GM19351 (cell line): ENCODE measurements around the gene PLEKHO2.
A peak's percentile ranks its signal among the peaks of the same experiment; 100 is the strongest.
"Not testable (repeated sequence)": the region's sequence is repeated elsewhere in the genome, so short reads cannot be mapped to it uniquely, and the experiment has no call there.

Experiments used
- ATAC-seq: cut with Tn5 transposase; IDR thresholded peaks from one replicate; pipeline ENCODE4 v1.9.1; 2021; ENCODE audit warnings: mild to moderate bottlenecking, moderate library complexity; ENCODE audit not compliant: unreplicated experiment

The PLEKHO2 gene

GRCh38 chr15:64841344-64842095 is at the start of gene PLEKHO2:
Gene PLEKHO2, plus strand, starts transcription at chr15:64841915. Its CDS starts 102 bp downstream, at chr15:64842017.
- ATAC-seq, result peak; percentile 69

DNA sequence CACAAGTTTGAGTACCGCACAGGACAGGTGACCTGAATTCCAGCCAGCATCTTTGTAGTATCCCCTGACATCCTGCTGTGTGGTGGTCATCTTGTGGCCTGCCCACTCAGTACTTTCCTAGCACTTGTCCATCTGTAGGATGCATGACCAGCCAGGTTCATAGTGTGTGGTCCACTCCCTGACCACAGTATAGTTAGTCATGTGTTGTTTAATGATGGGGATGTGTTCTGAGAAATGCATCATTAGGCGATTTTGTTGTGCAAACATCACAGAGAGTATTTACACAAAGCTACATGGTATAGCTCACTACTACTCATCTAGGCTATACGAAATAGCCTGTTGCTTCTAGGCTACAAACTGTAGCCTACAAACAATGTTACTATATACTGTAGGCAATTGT is 49.4 kb upstream of the PLEKHO2 start:
- no peak for ATAC-seq

DNA sequence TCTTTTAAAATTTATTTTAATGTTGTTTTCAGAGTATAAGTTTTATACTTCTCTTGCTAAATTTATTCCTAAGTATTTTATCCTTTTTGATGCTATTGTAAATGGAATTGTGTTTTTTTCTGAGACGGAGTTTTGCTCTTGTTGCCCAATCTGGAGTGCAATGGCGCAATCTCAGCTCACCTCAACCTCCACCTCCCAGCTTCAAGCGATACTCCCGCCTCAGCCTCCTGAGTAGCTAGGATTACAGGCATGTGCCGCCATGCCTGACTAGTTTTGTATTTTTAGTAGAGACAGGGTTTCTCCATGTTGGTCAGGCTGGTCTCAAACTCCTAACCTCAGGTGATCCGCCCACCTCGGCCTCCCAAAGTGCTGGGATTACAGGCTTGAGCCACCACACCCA is 46.4 kb upstream of the PLEKHO2 start:
- not testable (repeated sequence) for ATAC-seq

- not testable (repeated sequence) for ATAC-seq
Measured at GRCh38 chr15:64795921-64796320, 45.8 kb upstream of the PLEKHO2 start.

DNA sequence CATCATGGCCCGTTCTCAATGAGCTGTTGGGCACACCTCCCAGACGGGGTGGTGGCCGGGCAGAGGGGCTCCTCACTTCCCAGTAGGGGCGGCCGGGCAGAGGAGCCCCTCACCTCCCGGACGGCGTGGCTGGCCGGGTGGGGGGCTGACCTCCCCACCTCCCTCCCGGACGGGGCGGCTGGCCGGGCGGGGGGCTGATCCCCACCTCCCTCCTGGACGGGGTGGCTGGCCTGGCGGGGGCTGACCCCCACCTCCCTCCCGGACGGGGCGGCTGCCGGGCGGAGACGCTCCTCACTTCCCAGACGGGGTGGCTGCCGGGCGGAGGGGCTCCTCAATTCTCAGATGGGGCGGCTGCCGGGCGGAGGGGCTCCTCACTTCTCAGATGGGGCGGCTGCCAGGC is 42.8 kb upstream of the PLEKHO2 start:
- not testable (repeated sequence) for ATAC-seq

DNA sequence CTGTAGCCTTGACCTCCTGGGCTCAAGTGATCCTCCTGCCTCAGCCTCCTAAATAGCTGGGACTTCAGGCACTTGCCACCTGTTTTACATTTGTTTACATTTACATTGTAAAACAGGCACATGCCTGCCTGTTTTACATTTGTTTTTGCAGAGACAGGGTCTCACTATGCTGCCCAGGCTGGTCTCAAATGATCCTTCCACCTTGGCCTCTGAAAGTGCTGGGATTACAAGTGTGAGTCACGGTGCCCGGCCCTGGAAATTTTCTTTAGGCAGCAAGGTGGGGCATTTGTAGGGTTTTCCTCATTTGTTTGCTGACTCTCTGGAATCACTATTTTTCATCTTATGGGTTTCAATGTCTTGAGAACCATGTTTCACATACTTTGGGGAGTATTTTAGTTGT is 41.2 kb upstream of the PLEKHO2 start:
- ATAC-seq, result no peak

GRCh38 chr15:64803526-64803925 is 38.2 kb upstream of the PLEKHO2 start:
- no peak for ATAC-seq

DNA sequence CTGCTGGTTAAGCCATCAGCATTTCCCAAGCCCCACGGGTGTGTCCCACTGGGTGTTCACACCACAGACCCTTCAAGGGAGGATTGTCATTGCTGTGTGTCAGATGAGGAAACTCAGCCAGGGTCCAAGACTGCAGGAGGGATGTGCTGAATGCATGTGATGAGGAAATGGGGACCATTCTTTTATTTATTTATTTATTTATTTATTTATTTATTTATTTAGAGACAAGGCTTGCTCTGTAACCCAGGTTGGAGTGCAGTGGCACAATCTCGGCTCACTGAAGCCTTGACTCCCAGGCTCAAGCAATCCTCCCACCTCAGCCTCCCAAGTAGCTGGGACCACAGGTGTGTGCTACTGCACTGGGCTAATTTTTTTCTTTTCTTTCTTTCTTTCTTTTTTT is 37.1 kb upstream of the PLEKHO2 start:
- no peak for ATAC-seq

GRCh38 chr15:64806509-64806908 is 35.2 kb upstream of the PLEKHO2 start:
- ATAC-seq, result no peak

- ATAC-seq, result no peak
Measured at GRCh38 chr15:64807051-64807749, 34.5 kb upstream of the PLEKHO2 start.

GRCh38 chr15:64807751-64808222 is 33.9 kb upstream of the PLEKHO2 start:
- ATAC-seq, result no peak

DNA sequence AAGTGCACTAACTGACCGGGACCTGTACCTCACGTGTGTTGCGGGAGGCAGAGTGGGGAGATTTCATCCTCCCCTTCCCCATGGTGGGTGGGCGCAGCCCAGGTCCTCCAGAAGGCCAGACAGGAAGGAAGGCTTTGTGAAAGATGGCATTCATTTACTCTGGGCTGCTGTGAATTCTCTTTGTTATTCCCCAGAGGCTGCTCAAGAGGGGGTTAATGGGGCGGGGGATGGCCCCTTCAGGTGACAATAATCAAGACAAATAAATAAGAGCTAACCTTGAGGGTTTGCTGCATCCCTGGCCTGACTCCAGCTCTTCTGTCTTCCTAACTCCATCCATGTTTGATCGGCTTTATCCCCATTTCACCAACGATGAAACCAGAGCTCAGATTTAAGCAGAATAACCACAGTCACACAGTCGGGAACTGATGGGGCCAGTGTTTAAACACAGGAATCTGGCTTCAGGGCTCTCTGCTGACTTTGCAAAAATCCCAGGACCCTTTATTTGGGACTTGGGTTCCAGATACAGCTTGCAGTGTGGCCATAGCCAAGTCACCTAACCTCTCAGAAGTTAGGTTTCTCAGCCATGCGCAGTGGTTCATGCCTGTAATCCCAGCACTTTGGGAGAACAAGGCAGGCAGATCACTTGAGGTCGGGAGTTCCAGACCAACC is 32.8 kb upstream of the PLEKHO2 start:
- ATAC-seq, result no peak

DNA sequence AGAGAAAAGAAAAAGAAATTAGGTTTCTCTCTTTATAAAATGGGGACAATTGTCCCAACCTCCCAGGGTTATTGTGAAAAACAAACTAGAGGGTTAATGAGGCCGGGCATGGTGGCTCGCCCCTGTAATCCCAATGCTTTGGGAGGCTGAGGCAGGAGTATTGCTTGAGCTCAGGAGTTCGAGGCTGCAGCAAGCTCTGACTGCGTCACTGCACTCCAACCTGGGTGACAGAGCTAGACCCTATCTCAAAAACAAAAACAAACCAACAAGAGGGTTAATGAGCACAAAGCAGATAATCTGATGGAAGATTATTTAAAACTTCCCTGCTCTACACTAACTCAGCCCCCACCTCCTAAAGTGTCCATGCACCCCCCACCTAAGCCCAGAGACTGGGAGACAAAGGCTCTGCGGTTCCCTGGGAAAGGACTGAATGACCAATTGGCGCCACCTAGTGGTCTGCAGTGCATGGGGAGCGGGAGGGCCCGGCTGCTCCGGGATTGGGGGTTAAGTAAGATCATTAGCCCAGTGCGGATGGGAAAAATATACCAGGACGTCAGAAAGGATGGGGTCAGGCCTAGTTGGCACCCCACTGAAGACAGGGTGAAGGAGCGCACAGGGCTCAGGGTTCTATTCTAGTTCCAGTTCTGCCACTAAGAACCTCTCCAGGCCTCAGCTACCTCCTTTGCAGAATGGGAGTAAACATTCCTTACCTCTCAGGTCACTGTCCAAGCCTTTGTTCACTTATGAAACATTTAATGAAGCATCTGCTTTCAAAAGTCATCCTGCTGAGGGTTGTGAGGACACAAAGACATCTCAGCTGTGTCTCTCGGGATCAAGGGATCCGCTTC is 31.8 kb upstream of the PLEKHO2 start:
- no peak for ATAC-seq

- no peak for ATAC-seq
Measured at GRCh38 chr15:64810497-64811326, 31.0 kb upstream of the PLEKHO2 start.

DNA sequence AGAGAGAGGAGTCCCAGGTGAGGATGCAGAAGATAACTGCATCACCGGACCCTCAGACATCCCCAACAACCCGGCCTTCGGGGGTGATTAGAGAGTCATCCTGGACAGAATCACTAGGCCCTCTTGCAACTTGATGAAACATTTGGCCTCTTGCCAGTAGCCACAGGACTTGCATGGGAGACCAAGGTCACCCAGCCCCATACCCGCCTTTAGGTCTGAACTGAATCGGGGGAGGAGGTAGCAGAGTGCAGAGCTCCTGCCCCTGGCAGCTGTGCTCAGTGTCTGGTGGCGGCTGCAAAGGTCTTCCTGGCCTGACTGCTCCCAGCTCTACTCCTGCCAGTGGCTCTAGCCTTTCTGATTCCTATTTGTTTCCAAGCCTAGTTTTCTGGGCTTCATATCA is 28.6 kb upstream of the PLEKHO2 start:
- no peak for ATAC-seq

DNA sequence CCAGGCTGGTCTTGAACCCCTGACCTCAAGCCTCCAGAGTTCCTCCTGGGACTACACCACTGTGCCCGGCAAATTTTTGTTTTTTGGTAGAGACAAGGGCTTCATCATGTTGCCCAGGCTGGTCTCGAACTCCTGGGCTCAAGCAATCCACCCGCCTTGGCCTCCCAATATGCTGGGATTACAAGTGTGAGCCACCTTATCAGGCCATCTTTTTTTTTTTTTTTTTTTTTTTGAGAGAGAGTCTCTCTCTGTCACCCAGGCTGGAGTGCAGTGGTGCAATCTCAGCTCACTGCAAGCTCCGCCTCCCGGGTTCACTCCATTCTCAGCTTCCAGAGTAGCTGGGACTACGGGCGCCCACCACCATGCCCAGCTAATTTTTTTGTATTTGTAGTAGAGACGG is 27.4 kb upstream of the PLEKHO2 start:
- not testable (repeated sequence) for ATAC-seq

GRCh38 chr15:64814965-64815364 is 26.8 kb upstream of the PLEKHO2 start:
- ATAC-seq, result not testable (repeated sequence)

DNA sequence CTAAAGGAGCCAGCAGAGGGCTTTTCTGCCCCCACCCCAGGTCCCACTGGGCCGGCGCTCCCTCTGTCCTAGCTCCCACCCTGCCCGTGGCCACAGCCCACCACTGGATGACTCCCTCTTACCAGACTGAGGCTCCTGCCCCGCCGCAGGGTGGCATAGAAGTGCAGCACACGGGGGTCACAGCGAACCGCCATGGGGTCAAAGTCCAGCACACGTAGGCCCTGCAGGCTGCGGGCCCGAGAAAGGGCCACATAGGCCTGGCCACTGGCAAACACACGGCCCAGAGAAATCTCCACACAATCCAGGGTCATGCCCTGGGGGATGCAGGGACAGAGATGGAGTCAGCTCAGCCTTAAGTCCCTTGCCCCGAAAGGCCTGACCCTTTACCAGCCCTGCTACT is 25.3 kb upstream of the PLEKHO2 start:
- no peak for ATAC-seq

DNA sequence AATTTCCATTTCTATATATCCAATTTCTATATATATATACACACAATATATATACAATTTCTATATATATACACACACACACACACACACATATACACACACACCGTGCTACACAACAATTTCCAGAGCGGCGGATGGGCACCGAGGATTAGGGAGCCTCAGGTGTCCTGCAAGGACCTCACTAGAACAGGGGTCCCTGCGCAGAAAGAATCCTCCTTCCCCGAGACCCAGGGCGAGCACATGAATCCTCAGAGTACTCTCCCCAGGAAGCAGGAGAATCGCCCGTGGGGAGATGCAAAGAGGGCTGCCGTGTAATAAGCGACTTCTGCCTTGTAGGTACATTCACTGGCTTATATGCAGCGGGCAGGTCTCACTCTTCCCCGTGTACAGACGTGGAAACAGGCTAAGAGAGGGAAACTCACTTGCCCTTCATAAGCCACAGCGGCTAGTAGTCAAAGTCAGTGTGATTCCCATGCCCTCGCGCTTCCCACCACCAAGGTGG is 16.7 kb upstream of the PLEKHO2 start:
- no peak for ATAC-seq
